Omental fat pad (tissue), 4 donors: Measurements from ENCODE around the gene MPPED1. TPM values are rescaled to one million over a fixed set of nuclear protein-coding genes. Genes with fewer than 3 reads are reported as not detected.

ENCODE experiments used
- ATAC-seq: fragments of 150-250 bp; one replicate; pipeline ENCODE4 v1.9.1; 2016; ENCODE audit warnings: mild to moderate bottlenecking, moderate library complexity; ENCODE audit not compliant: low FRiP score
- DNase-seq: peaks from one replicate; pipeline ENCODE4 v3.0.0-alpha.2; 2019; ENCODE audit warnings: low spot score
- total RNA-seq, 4 donors: library from RNA; depleted of rRNA; stranded (reverse); fragments of >200 nt; gene quantifications; one replicate each; pipeline ENCODE4 v1.1.0, GENCODE V29; 2016
- TF ChIP-seq, protein P1 (sequence below), 3 donors: fragments of 450-650 bp; IDR thresholded peaks; one replicate each; pipeline ENCODE4 v1.5.1; 2016 to 2017; ENCODE audit warnings: antibody characterized with exemption in 3 of 3, mild to moderate bottlenecking in 3 of 3, moderate library complexity in 2 of 3

Gene MPPED1
- total RNA-seq, 4 donors from 2014 or later = not detected

DNA sequence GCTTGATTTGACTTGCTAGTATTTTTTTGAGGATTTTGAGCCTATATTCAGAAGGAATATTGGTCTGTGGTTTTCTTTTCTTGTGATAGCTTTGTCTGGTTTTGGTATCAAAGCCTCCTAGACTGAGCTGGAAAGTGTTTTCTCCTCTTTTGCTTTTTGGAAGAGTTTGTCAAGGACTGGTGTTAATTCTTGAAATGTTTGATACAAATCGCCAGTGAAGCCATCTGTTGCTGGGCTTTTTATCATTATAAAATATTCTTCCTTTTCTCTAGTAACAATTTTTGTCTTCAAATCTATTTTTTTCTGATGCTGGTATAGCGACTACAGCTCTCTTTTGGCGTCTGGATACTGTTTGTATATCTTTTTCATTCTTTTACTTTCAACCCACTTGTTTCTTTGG lies 45.2 kb downstream of the MPPED1 start:
- TF ChIP-seq, protein P1, sequence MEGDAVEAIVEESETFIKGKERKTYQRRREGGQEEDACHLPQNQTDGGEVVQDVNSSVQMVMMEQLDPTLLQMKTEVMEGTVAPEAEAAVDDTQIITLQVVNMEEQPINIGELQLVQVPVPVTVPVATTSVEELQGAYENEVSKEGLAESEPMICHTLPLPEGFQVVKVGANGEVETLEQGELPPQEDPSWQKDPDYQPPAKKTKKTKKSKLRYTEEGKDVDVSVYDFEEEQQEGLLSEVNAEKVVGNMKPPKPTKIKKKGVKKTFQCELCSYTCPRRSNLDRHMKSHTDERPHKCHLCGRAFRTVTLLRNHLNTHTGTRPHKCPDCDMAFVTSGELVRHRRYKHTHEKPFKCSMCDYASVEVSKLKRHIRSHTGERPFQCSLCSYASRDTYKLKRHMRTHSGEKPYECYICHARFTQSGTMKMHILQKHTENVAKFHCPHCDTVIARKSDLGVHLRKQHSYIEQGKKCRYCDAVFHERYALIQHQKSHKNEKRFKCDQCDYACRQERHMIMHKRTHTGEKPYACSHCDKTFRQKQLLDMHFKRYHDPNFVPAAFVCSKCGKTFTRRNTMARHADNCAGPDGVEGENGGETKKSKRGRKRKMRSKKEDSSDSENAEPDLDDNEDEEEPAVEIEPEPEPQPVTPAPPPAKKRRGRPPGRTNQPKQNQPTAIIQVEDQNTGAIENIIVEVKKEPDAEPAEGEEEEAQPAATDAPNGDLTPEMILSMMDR (IDR thresholded peaks at IDR 0.05) = no peak
- DNase-seq = no peak
- no peak for ATAC-seq

DNA sequence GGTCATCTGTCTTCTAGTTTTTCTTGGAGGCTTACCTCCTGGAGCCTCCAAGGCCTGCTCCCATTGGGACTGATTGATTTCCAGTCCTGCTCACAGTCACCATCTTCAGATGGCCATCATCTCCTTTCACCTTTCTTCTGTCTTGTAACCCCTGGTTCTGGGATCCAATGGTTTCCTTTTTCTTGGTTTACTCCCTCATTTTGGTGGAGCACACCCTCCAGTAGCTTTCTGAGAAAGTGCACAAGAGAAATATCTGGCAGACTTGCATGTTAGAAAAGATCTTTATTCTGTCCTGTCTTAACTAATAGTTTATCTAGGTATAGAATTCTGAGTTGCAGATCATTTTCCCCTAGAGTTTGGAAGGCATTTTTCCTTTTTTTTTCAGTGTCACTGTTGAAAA lies 50.9 kb downstream of the MPPED1 start:
- TF ChIP-seq, protein P1 (IDR thresholded peaks at IDR 0.05) = no peak
- ATAC-seq (no peak), DNase-seq (no peak)

DNA sequence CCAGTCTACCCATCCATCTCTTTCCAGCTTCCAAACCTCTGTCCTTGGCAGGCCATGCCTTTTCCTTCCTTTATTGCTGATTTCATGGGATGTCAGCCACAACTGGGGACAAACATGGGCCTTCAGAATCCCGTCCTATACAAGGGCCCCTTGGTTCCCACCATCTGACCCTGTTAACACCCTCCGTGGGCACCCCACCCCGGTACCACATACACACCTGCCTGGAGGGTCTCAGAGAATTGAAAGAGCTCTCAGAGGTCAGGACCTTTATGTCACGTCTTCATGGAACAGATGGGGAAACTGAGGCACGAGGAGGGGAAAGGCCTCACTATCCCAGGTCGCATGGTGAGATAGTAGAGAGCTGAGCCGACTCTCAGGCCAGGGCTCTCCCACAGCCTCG lies 53.0 kb downstream of the MPPED1 start:
- no peak for DNase-seq
- TF ChIP-seq, protein P1 (IDR thresholded peaks at IDR 0.05) = no peak
- no peak for ATAC-seq

DNA sequence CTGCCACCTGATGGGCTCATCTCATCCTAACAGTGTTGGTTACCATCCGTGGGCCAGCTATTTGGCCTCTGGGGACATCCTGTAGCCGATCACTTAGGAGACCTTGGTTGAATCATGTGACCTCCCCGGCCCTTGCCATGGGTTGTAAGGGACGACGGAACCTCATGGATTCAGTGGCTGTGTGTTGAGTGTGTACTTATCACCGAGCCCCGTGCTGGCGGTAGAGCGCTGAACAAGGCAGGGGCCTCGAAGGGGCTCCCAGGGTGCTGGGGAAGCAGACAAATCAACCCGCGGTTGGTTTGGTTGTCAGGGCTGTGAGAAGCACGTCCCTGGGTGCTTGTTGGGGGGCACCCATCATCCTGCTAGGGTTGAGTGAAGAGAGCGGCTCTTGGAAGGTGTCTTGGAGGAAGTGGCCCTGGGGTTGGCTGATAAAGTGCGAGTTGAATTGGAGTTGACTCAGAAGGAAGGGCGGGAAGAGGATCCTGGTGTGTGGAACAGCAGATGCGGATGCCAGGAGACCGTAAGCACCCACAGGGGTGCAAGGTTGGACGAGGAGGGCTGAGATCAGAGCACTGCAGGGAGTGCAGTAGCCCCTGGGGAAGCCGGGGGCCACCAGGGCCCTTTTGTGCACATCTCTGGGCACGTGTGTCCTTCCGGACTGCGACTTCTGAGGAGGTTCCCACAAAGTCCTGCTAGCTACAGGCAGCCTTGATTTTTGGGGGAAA lies 53.6 kb downstream of the MPPED1 start:
- ATAC-seq (no peak), DNase-seq (no peak)
- TF ChIP-seq, protein P1 (IDR thresholded peaks at IDR 0.05) = no peak

DNA sequence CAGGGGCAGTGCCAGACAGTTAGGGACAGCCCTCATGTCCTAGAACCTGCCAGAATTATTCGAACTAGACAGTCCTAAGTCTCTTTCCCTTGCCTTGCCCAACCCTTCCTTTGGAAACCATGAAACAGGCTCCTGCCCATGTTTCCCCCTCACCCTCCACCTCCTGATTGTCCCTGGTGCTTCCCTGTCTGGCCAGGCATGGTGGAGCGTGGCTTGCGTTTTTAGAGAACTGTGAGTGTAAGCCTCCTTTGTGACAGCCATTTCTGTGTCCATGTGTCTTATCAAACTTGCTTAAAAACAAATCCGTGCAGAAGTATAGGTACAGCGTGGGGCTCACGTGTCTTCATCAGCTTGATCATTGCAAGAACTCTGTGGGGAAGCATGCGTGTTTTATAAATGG lies 54.9 kb downstream of the MPPED1 start:
- DNase-seq (no peak), ATAC-seq (no peak)
- TF ChIP-seq, protein P1 (IDR thresholded peaks at IDR 0.05) = no peak

DNA sequence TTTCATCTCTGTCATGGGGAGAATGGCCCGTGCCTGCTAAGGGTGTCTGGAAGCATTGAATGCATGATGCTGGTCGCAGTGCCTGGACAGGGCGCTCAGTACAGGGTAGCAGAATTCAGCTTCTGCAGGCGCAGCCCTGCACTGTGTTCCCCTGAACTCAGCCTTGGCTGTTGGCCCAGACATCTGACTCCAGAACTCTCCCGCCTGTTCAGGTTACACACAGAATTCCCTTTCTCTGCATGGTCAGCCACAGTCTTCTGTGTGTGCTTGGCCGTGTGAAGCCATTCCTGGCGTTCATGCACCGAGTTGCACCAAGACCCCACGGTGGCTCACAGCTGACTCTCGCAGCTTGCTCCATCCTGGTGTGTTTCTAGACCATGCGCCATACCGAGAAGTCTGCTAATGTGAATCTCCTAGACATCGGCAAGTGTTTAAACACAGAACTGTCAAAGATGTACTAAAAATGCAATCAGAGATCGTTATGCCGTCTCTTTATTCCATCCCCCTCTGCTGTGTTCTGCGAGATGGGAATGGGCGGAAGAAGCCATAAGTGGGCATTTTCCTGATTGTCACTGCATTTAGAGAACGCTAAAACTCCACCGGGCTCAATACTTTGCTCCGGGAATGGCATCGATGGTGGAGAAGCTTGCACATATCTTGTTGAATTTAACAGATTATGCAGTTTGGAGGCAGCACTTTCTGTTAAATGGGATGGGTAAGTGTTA lies 55.6 kb downstream of the MPPED1 start:
- TF ChIP-seq, protein P1 (IDR thresholded peaks at IDR 0.05) = no peak
- ATAC-seq (no peak), DNase-seq (no peak)

DNA sequence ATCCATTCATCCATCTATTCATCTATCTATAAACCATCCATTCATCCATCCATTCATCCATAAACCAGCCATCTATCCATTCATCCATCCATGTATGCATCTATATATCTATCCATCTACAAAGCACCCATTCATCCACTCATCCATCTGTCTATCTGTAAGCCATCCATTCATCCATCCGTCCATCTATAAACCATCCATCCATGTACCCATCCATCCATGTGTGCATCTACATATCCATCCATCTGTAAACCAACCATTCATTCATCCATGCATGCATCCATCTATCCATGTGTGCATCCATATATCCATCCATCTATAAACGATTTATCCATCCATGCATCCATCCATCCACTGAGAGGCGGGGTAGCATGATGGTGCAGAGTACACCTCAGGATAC lies 58.4 kb downstream of the MPPED1 start:
- ATAC-seq (no peak), DNase-seq (no peak)
- TF ChIP-seq, protein P1 (IDR thresholded peaks at IDR 0.05) = no peak
